Activated B cell treated with CpG ODN at 0.5 μM for 24 hours (primary cell): ENCODE results near the gene DNAJB13. TPM values are rescaled to one million over a fixed set of nuclear protein-coding genes. Genes with fewer than 3 reads are reported as not detected.

Experiments used
- ATAC-seq: fragments of 200-7000 bp; cut with Tn5 transposase; one replicate; pipeline ENCODE4 v1.10.0; 2021; ENCODE audit warnings: low read depth, mild to moderate bottlenecking, moderate library complexity
- CTCF ChIA-PET: fragments of 350-600 bp; sonication (Branson Sonifier 250); formaldehyde crosslinking; loops from one replicate; lab custom pipeline; 2021; ENCODE audit warnings: antibody characterized with exemption; lab: Charles Lee
- POLR2A ChIA-PET: fragments of 350-600 bp; sonication (Branson Sonifier 250); formaldehyde crosslinking; loops from one replicate; lab custom pipeline; 2021; ENCODE audit warnings: antibody characterized with exemption; lab: Charles Lee
- DNase-seq: peaks from one replicate; pipeline ENCODE4 v3.0.0; 2022
- H3K27ac Mint-ChIP-seq: one replicate; pipeline ENCODE4 v1.8.0; 2020; ENCODE audit warnings: mixed read lengths
- H3K27me3 Mint-ChIP-seq: one replicate; pipeline ENCODE4 v1.8.0; 2021; ENCODE audit warnings: mixed read lengths
- H3K36me3 Mint-ChIP-seq: one replicate; pipeline ENCODE4 v1.8.0; 2021; ENCODE audit warnings: low read depth, mixed read lengths
- H3K4me1 Mint-ChIP-seq: one replicate; pipeline ENCODE4 v1.8.0; 2021; ENCODE audit warnings: mixed read lengths
- H3K4me3 Mint-ChIP-seq: one replicate; pipeline ENCODE4 v1.8.0; 2020; ENCODE audit warnings: mild to moderate bottlenecking, mixed read lengths
- H3K9me3 Mint-ChIP-seq: one replicate; pipeline ENCODE4 v1.8.0; 2020; ENCODE audit warnings: mixed read lengths
- CTCF ChIP-seq: fragments of 200-600 bp; IDR thresholded peaks from one replicate; pipeline ENCODE4 v1.8.0; 2022; ENCODE audit warnings: antibody characterized with exemption, mild to moderate bottlenecking
- intact Hi-C: fragments of 100-400 bp; cut with micrococcal nuclease; formaldehyde crosslinking; loops from one replicate; pipeline ENCODE4 v1.15.1; 2024
- total RNA-seq: library from RNA; stranded (reverse); gene quantifications from 2 replicates; pipeline ENCODE4 v1.2.3, GENCODE V29; 2022

DNAJB13 gene
- total RNA-seq, 1 donor from 2014 or later: not detected

GRCh38 chr11:73969991-73970800 lies 19.4 kb downstream of the DNAJB13 start:
- Mint-ChIP-seq H3K9me3 (no peaks in the 10 kb centered on the region), H3K36me3 (peaks cover 19% of the 10 kb centered on the region), H3K27me3 (no peaks in the 10 kb centered on the region), H3K4me3 (no peak overlapping the region), H3K27ac (peak overlapping the region; percentile 100), H3K4me1 (peaks cover 78% of the 10 kb centered on the region)
- CTCF ChIA-PET: interaction anchor here (1.1 to 1.5 kb wide), 3 partner anchors 9 to 63 kb away, joined by 3 to 6 read pairs (median 4); no protein-coding TSS in a partner anchor
- intact Hi-C loops: no loop called here
- ATAC-seq: peak; percentile 9
- POLR2A ChIA-PET: interaction anchor here (0.7 to 16.3 kb wide), 10 partner anchors 11 to 200 kb away, joined by 3 to 425 read pairs (median 4); partner anchors contain the start of genes C2CD3, PPME1 and UCP2
- TF ChIP-seq CTCF: no peak
- DNase-seq: no peak

- peak overlapping the region; percentile 38 for H3K4me3 Mint-ChIP-seq
- intact Hi-C loops: no loop called here
- peak overlapping the region; percentile 100 for H3K27ac Mint-ChIP-seq
- no peak for TF ChIP-seq CTCF
- no peaks in the 10 kb centered on the region for H3K27me3 Mint-ChIP-seq
- no peaks in the 10 kb centered on the region for H3K9me3 Mint-ChIP-seq
- CTCF ChIA-PET: interaction anchor here (1.1 to 1.5 kb wide), 3 partner anchors 8 to 11 kb away, joined by 3 to 7 read pairs (median 4); no protein-coding TSS in a partner anchor
- DNase-seq (no peak), ATAC-seq (peak; percentile 29)
- POLR2A ChIA-PET: interaction anchor here (1.0 to 16.3 kb wide), 9 partner anchors 10 to 586 kb away, joined by 3 to 425 read pairs (median 7); partner anchors contain the start of genes C2CD3, PPME1 and UCP2
- H3K4me1 Mint-ChIP-seq: peaks cover 88% of the 10 kb centered on the region
- peaks cover 30% of the 10 kb centered on the region for H3K36me3 Mint-ChIP-seq
These were observed 20.4 kb downstream of the DNAJB13 start for GRCh38 chr11:73971175-73971719.

GRCh38 chr11:73972187-73972586 lies 21.4 kb downstream of the DNAJB13 start:
- Mint-ChIP-seq H3K27ac (peak overlapping the region; percentile 100), H3K27me3 (no peaks in the 10 kb centered on the region), H3K4me1 (peaks cover 98% of the 10 kb centered on the region), H3K4me3 (no peak overlapping the region), H3K9me3 (no peaks in the 10 kb centered on the region), H3K36me3 (peaks cover 39% of the 10 kb centered on the region)
- ATAC-seq: no peak
- intact Hi-C loops: loop anchor here (1.0 to 2.0 kb wide), 2 partner anchors 8 to 49 kb away; no protein-coding TSS in a partner anchor
- CTCF ChIA-PET: interaction anchor here (1.1 to 1.2 kb wide), 3 partner anchors 8 to 43 kb away, joined by 3 to 7 read pairs (median 4); no protein-coding TSS in a partner anchor
- DNase-seq: no peak
- no peak for TF ChIP-seq CTCF
- POLR2A ChIA-PET: interaction anchor here (0.9 to 16.3 kb wide), 8 partner anchors 9 to 587 kb away, joined by 3 to 425 read pairs (median 8); partner anchors contain the start of genes C2CD3, PPME1 and UCP2

- intact Hi-C loops: loop anchor here (1.0 to 2.0 kb wide), 2 partner anchors 7 to 48 kb away; no protein-coding TSS in a partner anchor
- no peak for ATAC-seq
- H3K36me3 Mint-ChIP-seq: peaks cover 46% of the 10 kb centered on the region
- H3K27ac Mint-ChIP-seq: peak overlapping the region; percentile 100
- ChIA-PET POLR2A (interaction anchor here (0.9 to 16.3 kb wide), 8 partner anchors 9 to 198 kb away, joined by 3 to 425 read pairs (median 8); partner anchors contain the start of genes C2CD3, PPME1 and UCP2), CTCF (interaction anchor here (1.1 kb wide), 2 partner anchors 9 to 43 kb away, joined by 3 to 4 read pairs; no protein-coding TSS in a partner anchor)
- DNase-seq: no peak
- H3K27me3 Mint-ChIP-seq: no peaks in the 10 kb centered on the region
- peaks cover 100% of the 10 kb centered on the region for H3K4me1 Mint-ChIP-seq
- no peaks in the 10 kb centered on the region for H3K9me3 Mint-ChIP-seq
- H3K4me3 Mint-ChIP-seq: no peak overlapping the region
- no peak for TF ChIP-seq CTCF
These were observed 22.0 kb downstream of the DNAJB13 start for GRCh38 chr11:73972620-73973449.
